Hepatocyte (in vitro differentiated cells): ENCODE results near the gene LRRC27. TPM values are rescaled to one million over a fixed set of nuclear protein-coding genes. Genes with fewer than 3 reads are reported as not detected.

ENCODE experiments used
- DNase-seq: peaks from one replicate; pipeline ENCODE4 v3.0.0-alpha.2; 2016; ENCODE audit warnings: low spot score
- H2AFZ ChIP-seq: fragments of 200-600 bp; sonication (generic); 2 replicates; pipeline ENCODE4 v1.6.0; 2016; ENCODE audit warnings: antibody characterized with exemption, mild to moderate bottlenecking
- H3K27ac ChIP-seq: fragments of 200-600 bp; sonication (generic); 2 replicates; pipeline ENCODE4 v1.5.1; 2016; ENCODE audit warnings: mild to moderate bottlenecking
- H3K27me3 ChIP-seq: fragments of 200-600 bp; sonication (generic); 2 replicates; pipeline ENCODE4 v1.6.1; 2016
- H3K36me3 ChIP-seq: fragments of 200-600 bp; sonication (generic); replicated peaks from 2 replicates; pipeline ENCODE4 v1.5.1; 2016; ENCODE audit warnings: low read depth; ENCODE audit not compliant: insufficient read depth
- H3K4me1 ChIP-seq: fragments of 200-600 bp; sonication (generic); 2 replicates; pipeline ENCODE4 v1.5.1; 2016; ENCODE audit warnings: mild to moderate bottlenecking, moderate library complexity; ENCODE audit not compliant: insufficient read depth
- H3K4me2 ChIP-seq: fragments of 200-600 bp; sonication (generic); 2 replicates; pipeline ENCODE4 v1.6.0; 2016
- H3K4me3 ChIP-seq: fragments of 200-600 bp; sonication (generic); 2 replicates; pipeline ENCODE4 v1.5.1; 2016; ENCODE audit warnings: mild to moderate bottlenecking
- H3K79me2 ChIP-seq: fragments of 200-600 bp; sonication (generic); 2 replicates; pipeline ENCODE4 v1.6.0; 2017; ENCODE audit warnings: mild to moderate bottlenecking
- H3K9me2 ChIP-seq: fragments of 200-600 bp; sonication (generic); replicated peaks from 2 replicates; pipeline ENCODE4 v1.6.0; 2017; ENCODE audit warnings: mild to moderate bottlenecking; ENCODE audit not compliant: insufficient read depth
- H3K9me3 ChIP-seq: fragments of 200-600 bp; sonication (generic); 2 replicates; pipeline ENCODE4 v1.5.1; 2016; ENCODE audit warnings: low read depth, mild to moderate bottlenecking
- H4K20me1 ChIP-seq: fragments of 200-600 bp; sonication (generic); 2 replicates; pipeline ENCODE4 v1.6.0; 2016; ENCODE audit warnings: mild to moderate bottlenecking; ENCODE audit not compliant: insufficient read depth, poor library complexity, severe bottlenecking
- CTCF ChIP-seq: fragments of 200-600 bp; sonication (generic); IDR thresholded peaks from 2 replicates; pipeline ENCODE4 v1.5.1; 2016; ENCODE audit warnings: antibody characterized with exemption, mild to moderate bottlenecking; ENCODE audit not compliant: poor library complexity
- EZH2 ChIP-seq: fragments of 200-600 bp; sonication (generic); IDR thresholded peaks from 2 replicates; pipeline ENCODE4 v1.6.1; 2016; ENCODE audit warnings: antibody characterized with exemption, mild to moderate bottlenecking, borderline replicate concordance
- EZH2phosphoT487 ChIP-seq: fragments of 200-600 bp; sonication (generic); IDR thresholded peaks from one replicate; pipeline ENCODE4 v1.6.1; 2018; ENCODE audit warnings: antibody characterized with exemption, mild to moderate bottlenecking, low read depth, moderate library complexity; ENCODE audit not compliant: unreplicated experiment, severe bottlenecking
- WGBS: methylation state at CpG from one replicate; pipeline ENCODE4 v1.1.6; 2016; ENCODE audit warnings: low lambda C conversion rate; ENCODE audit errors: missing lambda C conversion rate; 5-methylcytosine and 5-hydroxymethylcytosine counted together
- polyA plus RNA-seq: library from polyadenylated mRNA; unstranded; fragments of >200 nt; fragmentation: Nextera tagmentation; extraction: Ambion mirVana; gene quantifications from 2 replicates; pipeline ENCODE4 v1.2.1, GENCODE V29; 2016
- total RNA-seq: library from RNA; depleted of rRNA; stranded (reverse); fragments of >200 nt; gene quantifications from 2 replicates; pipeline ENCODE4 v1.2.3, GENCODE V29; 2014

The LRRC27 gene
- total and polyA plus RNA-seq, 2 experiments from 2014 or later: 7.5 to 8.3 TPM

GRCh38 chr10:132366006-132366405 is 34.0 kb downstream of the LRRC27 start:
- no peaks in the 10 kb centered on the region for H3K9me3 ChIP-seq
- DNase-seq: no peak
- WGBS: 98% methylated on average over 8 of the region's 8 CpGs
- H3K36me3 ChIP-seq: no peaks in the 10 kb centered on the region
- H3K79me2 ChIP-seq: no peaks in the 10 kb centered on the region
- H3K4me1 ChIP-seq: no peaks in the 10 kb centered on the region
- no peak overlapping the region for H3K4me2 ChIP-seq
- no peaks in the 10 kb centered on the region for H4K20me1 ChIP-seq
- H3K9me2 ChIP-seq: no peaks in the 10 kb centered on the region
- no peak overlapping the region for H3K4me3 ChIP-seq
- H2AFZ ChIP-seq: no peak overlapping the region
- TF ChIP-seq EZH2: no peak
- no peak for TF ChIP-seq CTCF
- TF ChIP-seq EZH2phosphoT487: no peak
- no peaks in the 10 kb centered on the region for H3K27me3 ChIP-seq
- no peak overlapping the region for H3K27ac ChIP-seq

- 92% methylated on average over 9 of the region's 9 CpGs for WGBS
- Histone ChIP-seq H3K36me3 (no peaks in the 10 kb centered on the region), H2AFZ (no peak overlapping the region), H3K27ac (no peak overlapping the region), H3K4me3 (no peak overlapping the region), H3K4me1 (no peaks in the 10 kb centered on the region), H4K20me1 (no peaks in the 10 kb centered on the region), H3K79me2 (no peaks in the 10 kb centered on the region), H3K9me3 (no peaks in the 10 kb centered on the region), H3K27me3 (no peaks in the 10 kb centered on the region), H3K9me2 (no peaks in the 10 kb centered on the region), H3K4me2 (no peak overlapping the region)
- no peak for DNase-seq
- TF ChIP-seq EZH2phosphoT487: no peak
- no peak for TF ChIP-seq EZH2
Measured at GRCh38 chr10:132366499-132366898, 34.5 kb downstream of the LRRC27 start.

GRCh38 chr10:132368391-132368790 is 36.4 kb downstream of the LRRC27 start:
- Histone ChIP-seq H2AFZ (no peak overlapping the region), H3K4me1 (no peaks in the 10 kb centered on the region), H3K27ac (no peak overlapping the region), H3K36me3 (no peaks in the 10 kb centered on the region), H3K9me3 (no peaks in the 10 kb centered on the region), H3K27me3 (no peaks in the 10 kb centered on the region), H3K9me2 (no peaks in the 10 kb centered on the region), H4K20me1 (no peaks in the 10 kb centered on the region), H3K4me3 (no peak overlapping the region), H3K4me2 (no peak overlapping the region), H3K79me2 (no peaks in the 10 kb centered on the region)
- no peak for TF ChIP-seq EZH2phosphoT487
- no peak for TF ChIP-seq EZH2
- TF ChIP-seq CTCF: no peak
- DNase-seq: no peak
- 86% methylated on average over 4 of the region's 4 CpGs for WGBS

GRCh38 chr10:132368881-132369635 is 37.1 kb downstream of the LRRC27 start:
- Histone ChIP-seq H3K4me1 (no peaks in the 10 kb centered on the region), H3K27ac (no peak overlapping the region), H3K4me3 (no peak overlapping the region), H2AFZ (no peak overlapping the region), H3K4me2 (no peak overlapping the region), H3K27me3 (no peaks in the 10 kb centered on the region), H3K9me3 (no peaks in the 10 kb centered on the region), H3K9me2 (no peaks in the 10 kb centered on the region), H4K20me1 (no peaks in the 10 kb centered on the region), H3K36me3 (no peaks in the 10 kb centered on the region), H3K79me2 (no peaks in the 10 kb centered on the region)
- DNase-seq: no peak
- WGBS: 78% methylated on average over 9 of the region's 9 CpGs
- TF ChIP-seq EZH2phosphoT487 (no peak), EZH2 (no peak), CTCF (no peak)
